H1 (cell line): Measurements from ENCODE around the gene LRRC23. TPM values are rescaled to one million over a fixed set of nuclear protein-coding genes. Genes with fewer than 3 reads are reported as not detected.

Experiments used
- ATF2 ChIP-seq: IDR thresholded peaks from 2 replicates; pipeline ENCODE4 v1.6.1; 2012; ENCODE audit warnings: low read length, inconsistent platforms
- CBX5 ChIP-seq: fragments of 300-800, 300-1000 bp; sonication (generic); IDR thresholded peaks from 2 replicates; pipeline ENCODE4 v1.7.1; 2016; ENCODE audit warnings: antibody characterized with exemption, low read length, low read depth
- HDAC6 ChIP-seq: IDR thresholded peaks from one replicate; pipeline ENCODE4 v1.7.1; 2012; ENCODE audit warnings: low read depth, mild to moderate bottlenecking, inconsistent platforms, low read length, moderate library complexity
- JUN ChIP-seq: IDR thresholded peaks from 2 replicates; pipeline ENCODE4 v1.6.1; 2011; ENCODE audit warnings: low read depth, mild to moderate bottlenecking, improper control_type of control experiment, low read length
- POLR2AphosphoS5 ChIP-seq: IDR thresholded peaks from 2 replicates; pipeline ENCODE4 v1.6.1; 2011; ENCODE audit warnings: low read depth, low read length
- RXRA ChIP-seq: IDR thresholded peaks from 2 replicates; pipeline ENCODE4 v1.6.1; 2011; ENCODE audit warnings: low read depth, mild to moderate bottlenecking, low read length, moderate library complexity; ENCODE audit not compliant: insufficient read depth
- TAF1 ChIP-seq: IDR thresholded peaks from 2 replicates; pipeline ENCODE4 v1.6.1; 2011; ENCODE audit warnings: mild to moderate bottlenecking, low read depth, low read length
- TAF7 ChIP-seq: optimal IDR thresholded peaks from 2 replicates; pipeline ENCODE3; 2011; ENCODE audit warnings: low read depth, mild to moderate bottlenecking, inconsistent platforms, low read length, moderate library complexity, borderline replicate concordance
- polyA plus RNA-seq, 7 experiments: library from polyadenylated mRNA; depleted of rRNA in 3 of 7; stranded (reverse) in 5 of 7; unstranded in 2 of 7; fragments of >200 nt in 5 of 7; fragments of 200-250 nt in 2 of 7; gene quantifications; 1 replicate in 5 of 7; 2 replicates in 1 of 7; 4 replicates in 1 of 7; pipeline versions ENCODE4 v1.2.1 to v1.2.3, GENCODE V29; 2011 to 2013; ENCODE audit warnings: missing spikeins in 2 of 7, mixed read lengths in 2 of 7
- total RNA-seq: library from RNA; stranded (reverse); fragmentation: NEBNext Ultra II Directional; extraction: Animal tissue kit (Norgen Biotek cat#: 25700); gene quantifications from 2 replicates; pipeline ENCODE4 v1.2.1, GENCODE V29; 2021

Gene LRRC23
- total and polyA plus RNA-seq, 2 of the 8 experiments (the other 6 are each of a cell fraction or from before 2014, with no cell fraction given) = 2.5 to 3.6 TPM

GRCh38 chr12:6959805-6960592, 55.4 kb downstream of the LRRC23 start (continued):
- no peak for TF ChIP-seq CBX5
- no peak for TF ChIP-seq POLR2AphosphoS5
- no peak for TF ChIP-seq RXRA
- no peak for TF ChIP-seq JUN
- no peak for TF ChIP-seq HDAC6
- TF ChIP-seq ATF2 = no peak
- TF ChIP-seq TAF1 = no peak
- TF ChIP-seq TAF7 = no peak
